GM11168 (cell line): ENCODE measurements around the gene SLC26A6.

Source experiments
- in situ Hi-C: fragments of 300-500 bp; cut with MboI; formaldehyde crosslinking; loops from one replicate; pipeline ENCODE4 v1.12.0; 2022; ENCODE audit warnings: low sequenced_read_pairs; ENCODE audit not compliant: unreplicated experiment

SLC26A6 gene

GRCh38 chr3:48633743-48634142, 1.5 kb downstream of the SLC26A6 start:
- in situ Hi-C loops, result no loop called here

- in situ Hi-C loops, result no loop called here
Observed at GRCh38 chr3:48633256-48633655, 2.0 kb downstream of the SLC26A6 start.

DNA sequence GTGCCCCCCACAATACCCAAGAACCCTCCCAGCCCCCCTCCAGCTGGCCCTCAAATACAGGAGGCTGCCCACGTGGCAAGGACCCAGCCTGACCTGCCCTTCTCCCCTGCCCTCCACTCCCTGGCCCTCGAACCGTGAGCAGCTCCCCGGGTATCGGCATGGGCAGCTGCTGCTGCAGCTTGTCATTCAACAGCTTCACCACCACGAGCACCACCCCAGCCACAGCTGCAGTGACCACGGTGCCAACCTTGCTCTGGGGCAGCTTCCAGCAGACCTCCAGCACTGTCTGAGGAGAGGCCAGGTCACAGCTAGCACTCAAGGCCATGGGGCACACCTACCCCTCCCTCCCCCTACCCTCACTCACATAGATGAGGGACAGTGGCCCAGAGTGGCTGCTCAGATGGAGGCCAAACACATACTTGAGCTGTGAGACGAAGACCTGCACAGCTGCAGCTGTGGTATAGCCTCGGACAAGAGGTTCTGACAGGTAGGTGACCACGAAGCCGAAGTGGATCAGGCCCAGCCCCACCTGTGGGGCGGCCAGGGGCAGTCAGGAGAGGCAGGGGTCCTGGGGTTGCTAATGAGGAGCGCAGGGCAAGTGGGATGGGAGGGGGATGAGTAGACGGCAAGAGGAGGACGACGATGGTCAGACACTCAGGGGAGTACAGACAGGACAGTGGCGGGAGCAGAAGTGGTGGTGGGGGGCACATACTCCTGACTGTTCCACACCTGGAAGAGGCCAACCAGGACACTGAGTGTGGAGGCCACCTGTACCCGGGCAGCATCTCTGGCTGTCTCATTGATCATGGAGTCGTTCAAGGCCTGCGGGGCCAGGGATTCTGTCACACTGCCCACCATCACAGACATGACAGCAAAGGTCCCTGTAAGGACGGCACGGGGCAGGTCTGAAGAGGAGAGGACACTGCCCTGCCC, 3.5 kb downstream of the SLC26A6 start:
- in situ Hi-C loops, result no loop called here

DNA sequence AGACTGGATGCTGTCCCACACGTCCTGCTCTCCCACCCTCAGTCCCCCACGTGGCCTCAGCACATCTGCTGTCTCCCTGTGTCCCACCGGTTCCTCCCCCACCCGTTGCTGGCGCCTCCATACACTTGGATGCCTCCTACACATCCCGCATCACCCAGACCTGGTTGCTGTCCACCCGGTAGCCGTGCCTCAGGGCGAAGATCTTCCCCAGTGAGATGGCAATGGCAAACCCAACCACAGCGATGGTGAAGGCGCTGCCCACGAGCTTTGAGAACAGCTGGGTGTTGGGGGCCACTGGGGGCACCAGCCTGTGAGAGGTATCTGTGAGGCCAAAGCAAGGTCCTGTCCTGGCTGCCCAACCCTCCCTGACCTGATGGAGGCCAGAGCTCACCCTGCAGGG, 4.4 kb downstream of the SLC26A6 start:
- in situ Hi-C loops, result no loop called here

- in situ Hi-C loops, result no loop called here
Observed at GRCh38 chr3:48630407-48630806, 4.9 kb downstream of the SLC26A6 start.

DNA sequence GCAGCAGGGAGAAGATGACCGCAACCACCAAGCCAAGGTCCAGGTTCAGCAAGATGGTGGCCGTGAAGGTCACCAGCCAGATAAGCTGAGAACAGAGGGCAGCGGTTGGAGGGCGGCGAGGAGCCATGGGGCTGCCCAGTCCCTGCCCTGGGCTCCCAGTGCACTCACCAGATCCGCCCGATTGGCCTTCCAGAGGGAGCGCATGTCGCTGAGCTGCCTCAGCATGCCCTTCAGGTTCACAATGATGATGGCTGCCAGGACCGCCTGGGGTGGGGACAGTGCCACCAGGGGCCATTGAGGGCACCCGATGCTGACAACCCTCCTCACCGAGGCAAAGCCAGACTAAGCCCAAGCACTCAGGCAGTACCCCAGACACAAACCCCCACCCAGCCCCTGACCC, 5.4 kb downstream of the SLC26A6 start:
- in situ Hi-C loops, result no loop called here

GRCh38 chr3:48628277-48629017, 6.8 kb downstream of the SLC26A6 start:
- in situ Hi-C loops, result no loop called here

- in situ Hi-C loops, result no loop called here
Observed at GRCh38 chr3:48625600-48625999, 9.7 kb downstream of the SLC26A6 start.

DNA sequence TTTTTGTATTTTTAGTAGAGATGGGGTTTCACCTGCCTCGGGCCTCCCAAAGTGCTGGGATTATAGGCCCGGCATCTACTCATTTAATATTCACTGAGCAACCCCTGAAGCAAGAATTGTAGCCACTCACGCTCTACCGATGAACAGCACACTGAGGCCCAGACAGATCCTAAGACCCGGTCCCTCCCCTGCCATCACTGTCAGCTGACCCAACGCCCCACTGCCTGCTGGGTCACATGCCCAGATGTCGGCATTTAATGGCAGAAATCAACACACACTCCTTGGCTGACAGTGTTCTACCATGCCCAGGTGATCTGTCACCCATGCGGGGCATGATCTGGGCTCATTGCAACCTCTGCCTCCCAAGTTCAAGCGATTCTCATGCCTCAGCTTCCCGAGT, 10.5 kb downstream of the SLC26A6 start:
- in situ Hi-C loops, result no loop called here

DNA sequence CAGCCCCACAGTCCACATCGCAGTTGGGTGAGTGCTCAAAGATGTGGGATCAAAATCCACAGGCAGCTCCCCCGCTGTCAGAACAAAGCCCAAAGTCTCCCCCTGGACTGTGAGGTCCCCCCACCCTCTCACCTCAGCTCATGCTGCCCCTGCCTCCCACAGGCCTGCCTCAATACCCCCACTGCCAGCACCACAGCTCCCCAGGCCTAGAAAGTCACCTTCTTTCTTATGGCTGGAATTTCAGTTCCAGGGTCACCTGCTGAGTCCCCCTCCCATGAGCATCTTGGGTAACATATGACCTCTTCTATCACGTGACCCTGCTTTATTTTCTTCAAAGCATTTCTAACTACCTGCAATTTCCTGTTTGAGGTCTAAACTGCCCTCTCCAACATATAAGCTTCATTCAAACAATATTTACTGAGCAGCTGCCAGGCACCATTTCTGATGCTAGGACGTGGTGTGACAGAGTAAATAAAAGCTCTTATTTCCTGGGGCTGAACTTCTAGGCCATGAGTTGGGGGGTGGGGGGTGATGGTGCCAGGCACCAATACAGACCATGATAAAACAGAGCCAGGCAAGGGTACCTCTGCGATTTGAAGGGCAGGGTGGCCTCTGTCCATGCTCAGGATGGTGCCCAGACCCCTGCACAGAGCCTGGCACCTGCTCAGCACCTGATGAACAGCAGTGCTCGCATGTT, 11.3 kb downstream of the SLC26A6 start:
- in situ Hi-C loops, result no loop called here

DNA sequence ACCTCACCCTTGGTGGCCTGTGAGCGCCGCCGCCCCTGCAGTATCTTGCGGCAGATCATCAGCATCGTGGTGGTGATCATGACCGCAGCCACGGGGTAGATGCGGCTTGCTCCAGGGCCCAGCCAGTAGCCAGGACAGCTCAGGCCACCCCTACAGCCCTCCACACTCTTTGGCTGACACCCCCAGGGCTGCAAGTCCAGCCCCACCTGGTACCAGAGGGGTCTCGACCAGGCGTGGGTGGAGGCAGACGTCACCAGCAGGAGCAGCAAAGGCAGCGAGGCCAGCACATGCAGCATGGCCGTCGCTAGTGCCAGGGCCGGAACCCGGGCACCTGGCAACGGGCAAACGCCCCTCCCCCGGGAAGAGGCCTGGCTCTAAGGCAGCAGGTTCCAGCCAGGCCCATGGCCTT, 13.8 kb downstream of the SLC26A6 start, which contains the start of gene TMEM89:
TMEM89 (minus strand) TSS at position 309 of the 409 bp plus-strand sequence; CDS start at position 296, 13 bp downstream.
- in situ Hi-C loops, result no loop called here

- in situ Hi-C loops, result no loop called here
Observed at GRCh38 chr3:48619541-48620524, 15.4 kb downstream of the SLC26A6 start.

DNA sequence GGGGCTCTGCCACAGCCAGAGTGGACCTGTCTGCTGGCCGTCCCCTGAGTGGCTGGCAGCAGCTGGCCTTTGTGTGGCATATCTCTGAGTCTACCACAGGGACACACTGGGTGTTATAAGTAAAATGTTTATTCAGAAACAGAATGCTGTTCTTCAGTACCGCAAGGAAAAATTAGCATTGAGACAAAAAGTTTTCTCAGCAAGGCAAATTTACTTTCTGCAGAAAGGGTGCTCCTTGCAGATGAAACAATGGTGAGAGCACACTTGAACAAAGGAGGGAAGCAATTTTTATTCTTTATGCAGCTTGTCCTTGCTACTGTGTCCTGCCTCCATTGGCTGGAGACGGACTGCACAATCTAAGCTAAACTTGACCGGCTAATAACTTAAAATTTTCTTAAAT, 17.7 kb downstream of the SLC26A6 start:
- in situ Hi-C loops, result no loop called here

GRCh38 chr3:48614044-48614443, 21.2 kb downstream of the SLC26A6 start:
- in situ Hi-C loops, result no loop called here

- in situ Hi-C loops, result no loop called here
Observed at GRCh38 chr3:48612309-48612708, 23.0 kb downstream of the SLC26A6 start.

DNA sequence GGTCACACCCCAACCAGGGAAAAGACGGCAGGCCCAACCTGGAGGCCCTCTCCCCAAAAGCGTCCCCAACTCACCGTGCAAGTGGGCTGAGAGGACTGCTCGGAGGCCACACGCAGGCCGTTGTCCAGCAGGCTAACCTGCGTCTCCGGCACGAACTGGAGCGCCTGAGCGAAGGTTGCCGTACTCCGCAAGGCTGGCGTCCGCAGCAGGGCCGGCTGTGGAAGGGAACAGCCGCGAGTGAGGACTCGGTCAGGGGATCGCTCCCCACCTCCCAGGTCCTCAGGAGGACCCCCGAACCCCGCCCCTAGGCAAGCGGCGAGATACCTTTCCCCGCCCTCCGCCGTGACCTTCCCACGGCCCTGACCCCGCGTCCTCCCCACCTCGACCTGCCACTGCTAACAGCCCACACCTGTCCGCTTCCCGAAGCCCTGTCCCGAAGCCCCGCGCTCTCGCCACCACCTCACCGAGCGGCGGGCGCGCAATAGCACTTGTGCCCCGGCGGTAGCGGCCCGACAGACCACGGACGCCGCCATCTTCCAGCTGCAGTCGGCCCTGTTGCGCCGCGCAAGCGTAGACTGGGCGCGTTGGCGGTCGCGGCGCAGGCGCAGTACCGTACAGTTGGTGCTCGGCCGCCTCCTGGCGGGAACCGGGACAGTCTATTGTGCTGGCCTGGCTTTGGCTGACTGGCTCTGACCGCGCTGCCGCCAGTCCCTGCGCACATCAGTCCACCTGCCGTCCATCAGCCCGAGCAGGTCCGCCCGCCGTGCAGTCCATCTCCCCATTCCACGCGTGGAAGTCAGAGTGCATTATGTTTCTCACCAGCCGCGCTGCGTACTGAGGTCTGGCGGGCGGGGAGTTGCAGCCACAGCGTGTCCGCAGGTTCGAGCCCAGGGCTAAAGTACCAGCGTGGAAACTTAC, 25.9 kb downstream of the SLC26A6 start, which contains the start of gene UQCRC1:
UQCRC1 (minus strand) TSS at position 559 of the 918 bp plus-strand sequence; CDS start at position 533, 26 bp downstream.
- in situ Hi-C loops, result no loop called here

GRCh38 chr3:48607519-48607918, 27.7 kb downstream of the SLC26A6 start:
- in situ Hi-C loops, result no loop called here

DNA sequence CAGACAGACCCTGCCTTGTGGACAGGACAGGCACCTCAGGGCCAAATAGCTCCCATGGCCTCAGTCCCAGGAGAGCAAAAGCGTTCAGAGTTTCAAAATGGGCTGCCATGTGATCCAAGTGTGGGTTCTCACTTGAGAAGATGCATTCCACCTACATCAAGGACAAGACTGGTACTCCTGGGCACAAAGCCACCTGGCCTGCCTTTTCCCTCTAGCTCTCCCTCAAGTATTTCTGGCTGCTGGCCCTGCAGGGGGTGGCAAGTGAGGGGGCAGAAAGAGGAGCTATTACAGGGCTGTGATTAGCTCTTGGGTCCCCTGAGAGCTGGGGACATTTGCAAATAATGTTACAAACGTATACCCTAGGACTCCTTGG, 33.7 kb downstream of the SLC26A6 start:
- in situ Hi-C loops, result no loop called here
